Psoas muscle (tissue), 8 donors: ENCODE measurements around the gene FAF1. TPM values are rescaled to one million over a fixed set of nuclear protein-coding genes. Genes with fewer than 3 reads are reported as not detected.

ENCODE experiments used
- ATAC-seq, 4 donors: fragments of 200-7000 bp; cut with Tn5 transposase; one replicate each; pipeline ENCODE4 v1.9.1; 2020; ENCODE audit warnings: moderate library complexity in 3 of 4, mild to moderate bottlenecking in 2 of 4
- DNase-seq, 2 donors: peaks; one replicate each; pipeline ENCODE4 v3.0.0-alpha.2; 2020
- H3K27ac ChIP-seq: fragments of 200-600 bp; one replicate; pipeline ENCODE4 v1.8.0; 2022
- H3K27me3 ChIP-seq, 3 donors: fragments of 200-600 bp in 1 of 3; one replicate each; pipeline versions ENCODE4 v1.6.1 to v1.8.0; 2013 to 2022; ENCODE audit warnings: low read length in 2 of 3, mild to moderate bottlenecking in 2 of 3, moderate library complexity in 1 of 3; ENCODE audit not compliant: insufficient read depth in 3 of 3
- H3K36me3 ChIP-seq, 2 donors: fragments of 200-600 bp in 1 of 2; one replicate each; pipeline versions ENCODE4 v1.6.1 to v1.8.0; 2013 to 2022; ENCODE audit warnings: low read depth in 1 of 2, mild to moderate bottlenecking in 1 of 2, moderate library complexity in 1 of 2; ENCODE audit not compliant: insufficient read depth in 1 of 2
- H3K4me1 ChIP-seq: fragments of 200-600 bp; one replicate; pipeline ENCODE4 v1.8.0; 2022
- H3K4me3 ChIP-seq: fragments of 200-600 bp; one replicate; pipeline ENCODE4 v1.8.0; 2022; ENCODE audit warnings: mild to moderate bottlenecking
- H3K9me3 ChIP-seq: fragments of 200-600 bp; one replicate; pipeline ENCODE4 v1.8.0; 2022
- WGBS, 3 donors: extraction: QIAGEN DNeasy Blood & Tissue Kit; methylation state at CpG; one replicate each; pipeline versions ENCODE4 v1.1.6 to v1.1.7; 2013; 5-methylcytosine and 5-hydroxymethylcytosine counted together
- intact Hi-C, 2 donors: fragments of 100-400 bp; cut with DNase I; formaldehyde crosslinking; loops; one replicate each; pipeline versions ENCODE4 v1.11.0 to v1.14.2; 2022
- polyA plus RNA-seq, 3 donors: library from polyadenylated mRNA; stranded (reverse); fragments of 200-250 nt; gene quantifications; one replicate each; pipeline ENCODE4 v1.2.3, GENCODE V29; 2013
- total RNA-seq, 4 donors: library from RNA; stranded (reverse); fragmentation: NEBNext Ultra II Directional in 2 of 4; extraction: Animal tissue kit (Norgen Biotek cat#: 25700) in 2 of 4; gene quantifications; one replicate each; pipeline versions ENCODE4 v1.2.1 to v1.2.4, GENCODE V29; 2021 to 2023
- TF ChIP-seq, protein P1 (sequence below): fragments of 200-600 bp; IDR thresholded peaks from one replicate; pipeline ENCODE4 v1.8.0; 2022; ENCODE audit warnings: antibody characterized with exemption
- donor health status: healthy with polysubstance abuse.
- donor health status: DM: no; HTN: no; CAD: no; lungs with moderate emphysema.
- donor health status: Bipolar disorder and iron deficiency.
- donor health status: healthy.
- donor health status: DM: yes; HTN: yes; CAD: no.
- donor health status: DM: no; HTN: no; CAD: no.
- donor health status: DM: no; HTN: no; CAD: no.
- donor health status: DM: yes; HTN: yes; CAD: no.

The FAF1 gene
- total and polyA plus RNA-seq, 7 donors, result 67.8 to 128 (median 108) TPM

- WGBS, 3 donors, result 92 to 96% (median 93%) methylated on average over 3 of the region's 3 CpGs
- Histone ChIP-seq H3K27me3 (no peaks in the 10 kb centered on the region), H3K4me3 (no peak overlapping the region), H3K9me3 (no peaks in the 10 kb centered on the region), H3K36me3 (no peaks in the 10 kb centered on the region), H3K4me1 (no peaks in the 10 kb centered on the region), H3K27ac (no peak overlapping the region)
- no peak for ATAC-seq
- TF ChIP-seq, protein P1, sequence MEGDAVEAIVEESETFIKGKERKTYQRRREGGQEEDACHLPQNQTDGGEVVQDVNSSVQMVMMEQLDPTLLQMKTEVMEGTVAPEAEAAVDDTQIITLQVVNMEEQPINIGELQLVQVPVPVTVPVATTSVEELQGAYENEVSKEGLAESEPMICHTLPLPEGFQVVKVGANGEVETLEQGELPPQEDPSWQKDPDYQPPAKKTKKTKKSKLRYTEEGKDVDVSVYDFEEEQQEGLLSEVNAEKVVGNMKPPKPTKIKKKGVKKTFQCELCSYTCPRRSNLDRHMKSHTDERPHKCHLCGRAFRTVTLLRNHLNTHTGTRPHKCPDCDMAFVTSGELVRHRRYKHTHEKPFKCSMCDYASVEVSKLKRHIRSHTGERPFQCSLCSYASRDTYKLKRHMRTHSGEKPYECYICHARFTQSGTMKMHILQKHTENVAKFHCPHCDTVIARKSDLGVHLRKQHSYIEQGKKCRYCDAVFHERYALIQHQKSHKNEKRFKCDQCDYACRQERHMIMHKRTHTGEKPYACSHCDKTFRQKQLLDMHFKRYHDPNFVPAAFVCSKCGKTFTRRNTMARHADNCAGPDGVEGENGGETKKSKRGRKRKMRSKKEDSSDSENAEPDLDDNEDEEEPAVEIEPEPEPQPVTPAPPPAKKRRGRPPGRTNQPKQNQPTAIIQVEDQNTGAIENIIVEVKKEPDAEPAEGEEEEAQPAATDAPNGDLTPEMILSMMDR, result no peak
- DNase-seq, result no peak
- intact Hi-C loops, result no loop called here
Measured at GRCh38 chr1:50993645-50994044, 33.6 kb upstream of the FAF1 start.

DNA sequence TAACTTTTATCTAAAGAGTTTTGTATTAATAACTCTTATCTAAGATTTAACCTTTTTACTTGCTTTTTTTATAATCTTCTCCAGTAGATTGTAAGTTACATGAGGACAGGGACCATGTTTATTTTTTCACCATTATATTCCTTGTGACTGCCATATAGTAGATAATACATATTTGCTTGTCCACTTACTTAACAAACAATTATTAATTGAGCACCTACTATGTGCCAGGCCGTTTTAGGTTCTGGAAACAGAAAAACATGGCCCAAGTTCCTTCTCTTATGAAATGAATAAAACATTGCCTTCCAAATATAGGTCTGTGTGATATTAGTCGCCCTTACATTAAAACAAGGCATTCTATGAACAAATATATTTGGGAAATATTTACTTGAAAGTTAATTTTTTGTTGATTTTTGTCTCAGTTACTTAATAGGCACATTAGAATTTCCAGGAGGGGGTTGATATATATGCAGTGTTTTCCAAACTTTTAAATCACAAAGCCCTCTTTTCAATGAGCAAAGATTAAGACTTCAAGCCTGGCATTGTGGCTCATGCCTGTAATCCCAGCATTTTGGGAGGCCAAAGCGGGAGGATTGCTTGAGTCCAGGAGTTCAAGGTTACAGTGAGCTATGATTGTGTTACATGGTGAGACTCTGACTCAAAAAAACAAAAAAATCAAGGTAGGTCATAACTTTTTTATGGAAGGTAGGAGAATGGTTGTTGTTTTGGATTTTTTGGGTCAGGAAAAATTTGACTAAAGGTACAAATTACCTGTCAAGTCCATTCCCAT, 32.7 kb upstream of the FAF1 start:
- H3K27ac ChIP-seq, result no peak overlapping the region
- intact Hi-C loops, result no loop called here

DNA sequence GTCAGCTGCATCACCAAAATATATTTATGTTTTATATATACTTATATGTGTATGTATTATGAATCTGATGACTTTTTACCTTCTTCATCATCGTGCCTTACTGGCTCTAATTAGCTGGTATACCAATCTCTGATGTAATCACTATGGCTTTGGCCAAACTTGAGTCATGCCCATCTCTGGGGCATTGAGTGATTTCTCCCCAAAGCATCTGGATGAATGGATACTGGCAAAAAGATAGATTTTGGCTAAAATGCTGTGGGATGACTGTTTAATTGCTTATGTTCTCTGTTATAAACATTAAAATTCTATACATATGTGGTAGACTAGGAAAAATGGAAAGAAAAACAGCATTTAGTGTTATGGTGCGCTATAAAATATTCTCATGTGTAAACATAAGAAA, 29.6 kb upstream of the FAF1 start:
- TF ChIP-seq, protein P1, result no peak
- ATAC-seq (no peak), DNase-seq (no peak)
- H3K27ac ChIP-seq, result no peak overlapping the region
- no peak overlapping the region for H3K4me3 ChIP-seq
- 88 to 94% (median 94%) methylated on average over 2 of the region's 2 CpGs for WGBS, 3 donors
- no peaks in the 10 kb centered on the region for H3K36me3 ChIP-seq
- H3K4me1 ChIP-seq, result no peaks in the 10 kb centered on the region
- H3K9me3 ChIP-seq, result no peaks in the 10 kb centered on the region
- intact Hi-C loops, result no loop called here
- no peaks in the 10 kb centered on the region for H3K27me3 ChIP-seq

More for the DNA sequence above, 32.7 kb upstream of the FAF1 start:
- no peaks in the 10 kb centered on the region for H3K27me3 ChIP-seq
- DNase-seq (no peak), ATAC-seq (no peak)
- no peaks in the 10 kb centered on the region for H3K4me1 ChIP-seq
- H3K4me3 ChIP-seq, result no peak overlapping the region
- no peaks in the 10 kb centered on the region for H3K9me3 ChIP-seq
- no peaks in the 10 kb centered on the region for H3K36me3 ChIP-seq
- TF ChIP-seq, protein P1, result no peak
- 88 to 91% (median 88%) methylated on average over 3 of the region's 3 CpGs for WGBS, 3 donors

DNA sequence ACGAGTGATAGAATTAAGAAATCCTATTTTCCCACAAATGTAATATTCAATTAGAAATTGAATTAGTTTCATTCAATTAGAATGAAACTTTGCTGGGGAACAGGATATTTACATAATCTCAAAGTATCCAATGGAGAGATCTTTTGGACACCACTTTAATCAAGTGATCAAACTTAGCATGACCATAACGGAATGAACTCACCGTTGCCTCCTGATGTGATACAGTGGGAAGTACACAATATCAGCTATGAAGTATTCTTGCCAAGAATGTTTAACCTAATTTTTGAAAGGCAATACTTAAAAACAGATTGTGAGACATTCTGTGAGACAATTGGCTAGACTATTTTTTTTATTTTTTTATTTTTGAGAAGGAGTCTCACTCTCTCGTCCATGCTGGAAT, 26.6 kb upstream of the FAF1 start:
- WGBS, 3 donors, result 70 to 78% (median 70%) methylated on average over 4 of the region's 4 CpGs
- H3K27ac ChIP-seq, result no peak overlapping the region
- H3K27me3 ChIP-seq, result no peaks in the 10 kb centered on the region
- H3K36me3 ChIP-seq, result no peaks in the 10 kb centered on the region
- TF ChIP-seq, protein P1, result no peak
- H3K9me3 ChIP-seq, result no peaks in the 10 kb centered on the region
- no peaks in the 10 kb centered on the region for H3K4me1 ChIP-seq
- ATAC-seq, result no peak
- intact Hi-C loops, result no loop called here
- no peak for DNase-seq
- no peak overlapping the region for H3K4me3 ChIP-seq

- H3K4me3 ChIP-seq, result no peak overlapping the region
- ATAC-seq, result no peak
- no peaks in the 10 kb centered on the region for H3K9me3 ChIP-seq
- TF ChIP-seq, protein P1, result no peak
- H3K4me1 ChIP-seq, result no peaks in the 10 kb centered on the region
- H3K27me3 ChIP-seq, result no peaks in the 10 kb centered on the region
- no peak overlapping the region for H3K27ac ChIP-seq
- intact Hi-C loops, result no loop called here
- 28 to 45% (median 39%) methylated on average over 1 of the region's 1 CpG for WGBS, 3 donors
- H3K36me3 ChIP-seq, result no peaks in the 10 kb centered on the region
- no peak for DNase-seq
Measured at GRCh38 chr1:50985094-50985493, 25.0 kb upstream of the FAF1 start.
